ENCODE data around the gene DNAJB6.

Gene DNAJB6

GRCh38 chr7:157410831-157411556 lies 74.2 kb downstream of the DNAJB6 start:
- no peak for DNase-seq

GRCh38 chr7:157411580-157411979 lies 74.8 kb downstream of the DNAJB6 start:
- no peak for DNase-seq

GRCh38 chr7:157412021-157412443 lies 75.2 kb downstream of the DNAJB6 start:
- no peak for DNase-seq

- no peak for DNase-seq
Measured at GRCh38 chr7:157412491-157413180, 75.8 kb downstream of the DNAJB6 start.

- no peak for DNase-seq
Measured at GRCh38 chr7:157413881-157414701, 77.3 kb downstream of the DNAJB6 start.

GRCh38 chr7:157414702-157415096 lies 77.9 kb downstream of the DNAJB6 start:
- no peak for DNase-seq

- DNase-seq = no peak
Measured at GRCh38 chr7:157415486-157415885, 78.7 kb downstream of the DNAJB6 start.

- DNase-seq = no peak
Measured at GRCh38 chr7:157416011-157416410, 79.2 kb downstream of the DNAJB6 start.

GRCh38 chr7:157418204-157419034 lies 81.6 kb downstream of the DNAJB6 start:
- no peak for DNase-seq

- no peak for DNase-seq
Measured at GRCh38 chr7:157419035-157419293, 82.2 kb downstream of the DNAJB6 start.

- no peak for DNase-seq
Measured at GRCh38 chr7:157422279-157422678, 85.5 kb downstream of the DNAJB6 start.

- DNase-seq = no peak
Measured at GRCh38 chr7:157423348-157423747, 86.5 kb downstream of the DNAJB6 start.

- no peak for DNase-seq
Measured at GRCh38 chr7:157423886-157424565, 87.2 kb downstream of the DNAJB6 start.

GRCh38 chr7:157425137-157425731 lies 88.4 kb downstream of the DNAJB6 start:
- no peak for DNase-seq

GRCh38 chr7:157425761-157426160 lies 89.0 kb downstream of the DNAJB6 start:
- DNase-seq = no peak

GRCh38 chr7:157426463-157427301 lies 89.9 kb downstream of the DNAJB6 start:
- DNase-seq = no peak

- no peak for DNase-seq
Measured at GRCh38 chr7:157427811-157428553, 91.2 kb downstream of the DNAJB6 start.

- DNase-seq = no peak
Measured at GRCh38 chr7:157428554-157428945, 91.7 kb downstream of the DNAJB6 start.

- no peak for DNase-seq
Measured at GRCh38 chr7:157429001-157429679, 92.3 kb downstream of the DNAJB6 start.

All from stimulated activated naive CD4-positive, alpha-beta T cell (primary cell).